ENCODE data around the gene SLCO3A1.

The SLCO3A1 gene

GRCh38 chr15:91884606-91885005 lies 31.1 kb downstream of the SLCO3A1 start:
- DNase-seq = no peak

GRCh38 chr15:91885054-91885453 lies 31.5 kb downstream of the SLCO3A1 start:
- no peak for DNase-seq

GRCh38 chr15:91885714-91886270 lies 32.3 kb downstream of the SLCO3A1 start:
- no peak for DNase-seq

GRCh38 chr15:91886878-91887277 lies 33.4 kb downstream of the SLCO3A1 start:
- no peak for DNase-seq

GRCh38 chr15:91887321-91887720 lies 33.8 kb downstream of the SLCO3A1 start:
- no peak for DNase-seq

GRCh38 chr15:91887921-91888373 lies 34.4 kb downstream of the SLCO3A1 start:
- DNase-seq = no peak

- DNase-seq = no peak
These were observed 35.8 kb downstream of the SLCO3A1 start for GRCh38 chr15:91889111-91889815.

- no peak for DNase-seq
These were observed 37.1 kb downstream of the SLCO3A1 start for GRCh38 chr15:91890614-91891013.

GRCh38 chr15:91891101-91891500 lies 37.6 kb downstream of the SLCO3A1 start:
- no peak for DNase-seq

GRCh38 chr15:91891788-91892345 lies 38.4 kb downstream of the SLCO3A1 start:
- DNase-seq = no peak

GRCh38 chr15:91892436-91892835 lies 38.9 kb downstream of the SLCO3A1 start:
- no peak for DNase-seq

GRCh38 chr15:91894606-91895005 lies 41.1 kb downstream of the SLCO3A1 start:
- DNase-seq = no peak

- DNase-seq = no peak
These were observed 41.5 kb downstream of the SLCO3A1 start for GRCh38 chr15:91895051-91895450.

GRCh38 chr15:91896341-91897055 lies 43.0 kb downstream of the SLCO3A1 start:
- DNase-seq = no peak

GRCh38 chr15:91897585-91898372 lies 44.3 kb downstream of the SLCO3A1 start:
- DNase-seq = no peak

GRCh38 chr15:91898843-91899242 lies 45.3 kb downstream of the SLCO3A1 start:
- DNase-seq = no peak

GRCh38 chr15:91904942-91905341 lies 51.4 kb downstream of the SLCO3A1 start:
- no peak for DNase-seq

GRCh38 chr15:91908391-91908790 lies 54.9 kb downstream of the SLCO3A1 start:
- DNase-seq = no peak

GRCh38 chr15:91909111-91909510 lies 55.6 kb downstream of the SLCO3A1 start:
- DNase-seq = no peak

- no peak for DNase-seq
These were observed 56.1 kb downstream of the SLCO3A1 start for GRCh38 chr15:91909574-91909973.

- no peak for DNase-seq
These were observed 58.3 kb downstream of the SLCO3A1 start for GRCh38 chr15:91911844-91912243.

GRCh38 chr15:91912336-91912735 lies 58.8 kb downstream of the SLCO3A1 start:
- DNase-seq = no peak

- DNase-seq = no peak
These were observed 60.1 kb downstream of the SLCO3A1 start for GRCh38 chr15:91913560-91913959.

Data from T-helper 1 cell (primary cell).